Inflammatory macrophage (primary cell): ENCODE measurements around the gene SPTBN4.
"Not testable (repeated sequence)": the region's sequence is repeated elsewhere in the genome, so short reads cannot be mapped to it uniquely, and the experiment has no call there.

Experiments used
- DNase-seq, 2 donors: peaks; one replicate each; pipeline ENCODE4 v3.0.0-alpha.2; 2020 to 2022

SPTBN4 gene

DNA sequence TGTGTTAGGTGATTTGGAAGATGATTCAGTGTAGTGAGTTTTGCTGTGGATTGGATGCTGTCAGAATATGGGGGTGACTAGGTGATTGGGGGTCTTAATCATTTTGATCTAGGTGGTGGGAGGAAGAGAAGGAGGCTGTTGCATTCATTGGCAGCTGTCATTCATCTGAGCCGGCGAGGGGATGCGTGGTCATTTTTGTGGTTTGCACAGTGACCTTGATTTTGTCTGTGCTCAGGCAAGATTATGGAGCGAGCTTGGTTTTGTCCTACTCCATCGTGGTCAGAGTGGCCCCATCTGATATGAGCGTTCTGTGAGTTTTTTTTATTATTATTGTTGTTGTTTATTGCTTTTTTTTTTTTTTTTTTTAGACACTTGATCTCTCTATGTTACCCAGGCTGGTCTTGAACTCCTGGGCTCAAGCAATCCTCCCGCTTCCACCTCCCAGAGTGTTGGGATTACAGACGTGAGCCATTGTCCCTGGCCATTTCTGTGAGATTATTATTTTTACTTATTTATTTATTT lies 42.0 kb downstream of the SPTBN4 start:
- DNase-seq = no peak

GRCh38 chr19:40510526-40511115 lies 43.8 kb downstream of the SPTBN4 start:
- no peak for DNase-seq

DNA sequence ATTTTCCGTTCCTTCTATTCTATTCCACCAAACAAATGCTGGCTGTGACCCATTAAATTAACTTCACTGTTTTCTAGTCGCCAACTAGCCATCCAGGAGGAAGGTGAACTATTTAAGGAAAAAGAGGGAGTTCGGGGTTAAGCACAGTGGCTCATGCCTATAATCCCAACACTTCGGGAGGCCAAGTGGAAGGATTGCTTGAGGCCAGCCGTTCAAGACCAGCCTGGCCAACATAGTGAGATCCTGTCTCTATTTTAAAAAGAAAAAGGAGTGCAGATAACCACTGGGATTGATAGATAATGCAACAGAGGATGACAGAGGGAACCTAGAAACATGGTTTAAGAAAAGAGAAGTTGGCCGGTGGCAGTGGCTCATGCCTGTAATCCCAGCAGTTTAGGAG lies 44.7 kb downstream of the SPTBN4 start:
- DNase-seq = no peak

DNA sequence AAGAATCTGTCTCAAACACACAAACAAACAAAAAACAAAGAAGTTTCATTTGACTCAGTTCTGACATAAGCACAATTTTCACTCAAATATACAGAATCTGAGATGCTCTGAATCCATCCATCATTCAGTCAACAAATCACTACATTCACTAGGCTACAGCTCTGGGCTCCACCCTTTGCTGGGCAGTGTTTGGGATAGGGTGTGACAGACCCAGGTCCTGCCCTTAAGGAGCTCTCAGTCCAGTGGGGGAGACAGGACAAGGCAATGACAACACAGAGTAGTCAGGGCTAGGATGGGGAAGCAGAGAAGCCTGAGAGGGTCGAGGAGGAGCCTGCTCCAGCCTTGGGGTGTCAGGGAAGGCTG lies 45.3 kb downstream of the SPTBN4 start:
- DNase-seq = no peak

GRCh38 chr19:40512473-40513344 lies 45.9 kb downstream of the SPTBN4 start:
- DNase-seq = no peak

GRCh38 chr19:40513345-40513678 lies 46.5 kb downstream of the SPTBN4 start:
- DNase-seq = no peak

GRCh38 chr19:40513741-40514315 lies 47.0 kb downstream of the SPTBN4 start:
- DNase-seq = no peak

GRCh38 chr19:40517248-40517647 lies 50.4 kb downstream of the SPTBN4 start:
- no peak for DNase-seq

- peak in 1 of 2 donors; percentile 42 for DNase-seq
These were observed 52.8 kb downstream of the SPTBN4 start for GRCh38 chr19:40519352-40520322.

GRCh38 chr19:40521276-40521675 lies 54.5 kb downstream of the SPTBN4 start:
- peak; percentile 7 to 12 for DNase-seq

DNA sequence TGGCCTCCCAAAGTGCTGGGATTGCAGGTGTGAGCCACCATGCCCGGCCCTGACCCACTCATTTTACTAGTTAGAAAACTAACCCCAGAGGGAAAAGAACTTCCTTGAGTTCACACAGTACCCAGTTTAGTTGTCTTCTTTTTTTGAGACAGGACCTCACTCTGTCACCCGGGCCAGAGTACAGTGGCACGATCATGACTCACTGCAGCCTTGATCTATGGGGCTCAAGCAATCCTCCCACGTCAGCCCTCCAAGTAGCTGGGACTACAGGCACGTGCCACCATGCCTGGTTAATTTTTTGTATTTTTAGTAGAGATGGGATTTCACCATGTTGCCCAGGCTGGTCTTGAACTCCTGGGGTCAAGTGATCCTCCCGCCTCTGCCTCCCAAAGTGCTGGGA lies 55.1 kb downstream of the SPTBN4 start:
- not testable (repeated sequence) for DNase-seq

DNA sequence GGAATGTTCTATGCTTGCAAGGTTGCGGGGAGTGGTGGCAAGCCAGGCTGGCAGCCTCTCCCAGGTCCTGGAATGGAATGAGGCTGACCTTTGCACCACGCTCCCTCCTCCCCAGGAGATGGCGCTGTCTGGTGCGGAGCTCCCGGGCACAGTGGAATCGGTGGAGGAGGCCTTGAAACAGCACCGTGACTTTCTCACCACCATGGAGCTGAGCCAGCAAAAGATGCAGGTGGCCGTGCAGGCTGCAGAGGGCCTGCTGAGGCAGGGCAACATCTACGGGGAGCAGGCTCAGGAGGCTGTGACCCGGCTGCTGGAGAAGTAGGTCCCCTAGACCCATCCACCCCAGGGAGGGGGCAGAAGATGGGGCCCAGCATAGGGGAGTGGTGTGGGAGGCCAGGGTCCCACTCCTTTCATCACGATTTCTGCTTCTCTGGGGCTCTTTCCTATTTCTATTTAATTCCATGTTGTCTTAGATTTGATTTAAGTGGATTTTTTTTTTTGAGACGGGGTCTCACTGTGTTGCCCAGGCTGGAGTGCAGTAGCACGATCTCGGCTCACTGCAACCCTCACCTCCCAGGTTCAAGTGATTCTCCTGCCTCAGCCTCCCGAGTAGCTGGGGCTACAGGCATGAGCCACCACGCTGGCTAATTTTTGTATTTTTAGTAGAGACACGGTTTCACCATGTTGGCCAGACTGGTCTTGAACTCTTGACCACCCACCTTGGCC lies 56.7 kb downstream of the SPTBN4 start:
- DNase-seq = peak; percentile 59 to 73

GRCh38 chr19:40524133-40524549 lies 57.3 kb downstream of the SPTBN4 start:
- no peak for DNase-seq

- no peak for DNase-seq
These were observed 57.9 kb downstream of the SPTBN4 start for GRCh38 chr19:40524655-40525054.

DNA sequence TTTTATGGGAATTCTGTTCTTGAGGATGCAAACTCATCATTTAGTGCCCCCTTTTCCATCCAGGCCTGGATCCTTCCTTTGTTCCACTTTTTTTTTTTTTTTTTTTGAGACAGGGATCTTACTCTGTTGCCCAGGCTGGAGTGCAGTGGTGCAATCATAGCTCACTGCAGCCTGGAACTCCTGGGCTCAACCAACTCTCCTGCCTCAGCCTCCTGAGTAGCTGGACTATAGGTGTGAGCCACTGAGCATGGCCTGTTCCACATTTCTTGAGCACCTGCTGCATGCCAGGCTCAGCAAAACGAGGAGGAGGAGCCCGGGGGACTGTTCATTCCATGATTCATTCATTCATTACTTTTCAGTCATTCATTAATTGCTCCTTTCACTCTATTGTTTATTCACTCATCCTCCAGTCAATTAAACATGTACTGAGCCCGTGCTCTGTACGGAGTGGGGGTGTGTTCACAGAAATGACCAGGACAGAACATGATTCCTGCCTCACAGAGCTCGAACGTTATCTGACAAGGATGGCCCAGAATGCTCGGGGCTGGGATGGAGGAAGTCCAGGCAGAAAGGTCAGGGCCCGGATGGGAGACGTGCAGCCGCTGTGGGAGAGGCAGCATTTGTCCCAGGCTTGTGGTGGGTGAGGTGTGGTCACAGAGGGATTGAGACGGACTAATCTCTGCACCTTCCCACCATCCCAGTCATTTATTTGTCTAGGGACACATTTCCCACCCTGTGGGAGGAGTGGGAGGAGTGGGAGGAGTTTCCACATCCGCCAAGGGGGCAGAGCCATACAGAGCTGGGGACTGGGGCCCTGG lies 58.6 kb downstream of the SPTBN4 start:
- no peak for DNase-seq

GRCh38 chr19:40528078-40528477 lies 61.3 kb downstream of the SPTBN4 start:
- no peak for DNase-seq

DNA sequence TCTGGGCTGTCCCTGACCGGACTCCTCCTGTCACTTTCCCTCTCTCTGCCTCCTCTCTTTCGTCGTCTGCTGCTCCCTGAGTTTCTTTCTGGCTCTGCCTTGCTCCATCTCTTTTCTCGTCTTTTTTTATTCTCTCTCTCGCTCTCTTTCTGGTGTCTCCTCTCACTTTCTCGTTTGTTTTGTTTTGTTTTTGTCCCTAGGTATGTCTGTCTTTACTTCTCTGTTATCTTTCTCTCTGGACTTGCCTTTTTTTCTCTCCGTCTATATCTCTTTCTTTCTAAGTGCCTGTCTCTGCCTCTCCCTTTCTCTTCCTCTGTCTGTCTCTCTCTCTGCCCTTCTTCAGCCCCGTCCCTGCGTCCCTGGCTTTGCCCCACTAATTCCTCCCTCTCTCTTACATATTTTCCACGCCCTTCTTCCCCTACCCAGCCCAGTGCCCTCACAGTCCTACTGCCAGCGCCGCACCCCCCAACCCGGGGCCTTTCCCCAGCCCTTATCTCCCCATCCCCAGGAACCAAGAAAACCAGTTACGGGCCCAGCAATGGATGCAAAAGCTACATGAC lies 61.8 kb downstream of the SPTBN4 start:
- no peak for DNase-seq

GRCh38 chr19:40529093-40529954 lies 62.5 kb downstream of the SPTBN4 start:
- DNase-seq = peak; percentile 74 to 79

DNA sequence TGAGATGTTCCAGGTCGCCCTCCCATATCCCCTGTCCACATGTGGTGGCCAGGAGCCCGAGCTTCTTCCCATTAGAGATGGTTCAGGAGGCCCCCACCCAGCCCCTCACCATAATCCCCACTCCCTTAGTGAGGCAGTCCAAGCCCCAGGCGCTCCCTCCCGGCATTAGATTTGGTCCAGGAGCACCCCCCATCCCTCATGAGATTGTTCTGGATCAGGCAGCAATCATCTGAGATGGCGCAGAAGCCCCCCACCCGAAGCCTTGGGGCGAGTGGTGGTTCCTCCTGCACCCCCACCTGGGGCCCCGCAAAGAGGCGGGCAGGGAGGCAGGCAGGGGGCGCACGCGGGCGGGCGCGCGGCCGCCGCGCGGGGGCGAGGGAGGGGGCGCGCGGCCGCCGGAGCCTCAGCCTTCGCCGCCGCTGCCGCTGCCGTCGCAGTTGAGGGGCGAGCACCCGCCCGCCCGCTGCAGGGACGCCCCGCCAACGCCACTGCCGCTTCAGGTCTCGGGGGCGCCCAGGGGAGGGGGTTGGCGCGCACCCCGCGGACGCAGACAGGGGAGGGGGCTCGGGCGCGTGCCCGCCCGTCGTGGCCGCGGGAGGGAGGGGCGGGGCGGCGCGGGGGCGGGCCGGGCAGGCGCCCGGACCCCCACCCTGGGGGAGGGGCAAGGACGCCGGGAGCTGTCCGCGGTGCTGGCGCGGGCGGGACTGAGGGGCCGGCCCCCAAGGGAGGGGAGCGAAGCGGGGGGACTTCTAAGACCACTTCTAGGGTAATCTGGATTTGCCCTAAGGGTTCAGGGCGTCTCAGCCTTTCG lies 63.5 kb downstream of the SPTBN4 start:
- DNase-seq = no peak
